Measurements from ENCODE around the gene GAB2. TPM values are rescaled to one million over a fixed set of nuclear protein-coding genes. Genes with fewer than 3 reads are reported as not detected.

GAB2 gene
- total and polyA plus RNA-seq, 2 of the 4 experiments (the other 2 are of a cell fraction), result 3.3 to 5.9 TPM

DNA sequence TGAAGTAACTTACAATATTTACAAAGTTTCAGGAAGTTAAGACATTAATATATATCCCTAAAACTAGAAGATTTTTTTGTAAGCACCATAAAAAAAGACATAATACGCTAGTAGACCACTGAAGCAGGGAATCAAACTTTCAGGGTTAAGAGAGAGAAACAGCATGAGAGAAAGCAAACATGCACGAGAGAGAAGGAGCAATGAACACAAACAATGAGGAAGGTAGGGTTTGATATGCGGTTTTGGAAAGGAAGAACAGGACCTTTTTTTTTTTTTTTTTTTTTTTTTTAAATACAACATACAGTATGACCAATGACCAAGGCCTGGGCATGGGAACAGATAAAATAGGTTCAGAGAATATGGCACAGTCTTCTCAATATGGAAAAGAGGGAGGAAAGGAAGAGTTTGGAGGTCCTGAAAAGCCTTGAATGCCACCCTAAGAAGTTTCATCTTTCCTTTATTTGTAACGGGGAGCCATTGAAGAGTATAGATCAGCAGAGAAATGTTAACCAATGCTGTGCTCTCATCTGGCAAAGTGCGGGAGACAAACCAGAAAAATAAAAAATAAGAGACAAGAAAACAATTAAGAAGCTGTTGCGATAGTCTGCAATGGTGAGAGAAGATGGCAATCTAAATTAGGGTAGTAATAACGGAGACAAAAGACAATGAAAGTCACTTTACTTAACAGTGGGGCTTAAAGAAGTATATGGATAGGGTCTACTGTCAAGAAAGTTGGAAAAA, 127.9 kb downstream of the GAB2 start:
- H3K9me3 ChIP-seq (ENCODE audit: control insufficient read depth, insufficient read depth, low read length), result no peaks in the 10 kb centered on the region
- H3K4me3 ChIP-seq (ENCODE audit: insufficient read depth, low read depth, low read length), result no peak overlapping the region
- ChIA-PET POLR2A (ENCODE audit: unreplicated experiment) (no interaction called here), CTCF (interaction anchor here (0.5 kb wide), 1 partner anchor 21 kb away, joined by 3 read pairs; no protein-coding TSS in a partner anchor)
- H3K56ac ChIP-seq (ENCODE audit: extremely low read depth, insufficient read depth, low read length), result no peak overlapping the region
- H3K4ac ChIP-seq (ENCODE audit: low read depth, low read length), result no peak overlapping the region
- DNase-seq (no peak), ATAC-seq (ENCODE audit: low read depth) (no peak)
- no peak overlapping the region for H4K91ac ChIP-seq (ENCODE audit: insufficient read depth, low read depth, low read length)
- in situ Hi-C loops (cut with MboI; ENCODE audit: low sequenced_read_pairs), result no loop called here
- H3K27ac ChIP-seq (ENCODE audit: insufficient read depth, low read length), result no peak overlapping the region
- H3K27me3 ChIP-seq (ENCODE audit: control insufficient read depth, insufficient read depth, low read length), result no peaks in the 10 kb centered on the region
- no peak overlapping the region for H4K8ac ChIP-seq (ENCODE audit: low read depth in 2 of 2, low read length in 2 of 2)
- H3K23ac ChIP-seq (ENCODE audit: low read depth, low read length), result no peak overlapping the region
- dilution Hi-C loops (cut with HindIII; ENCODE audit: low sequenced_read_pairs, unreplicated experiment), result no loop called here
- H2BK5ac ChIP-seq (ENCODE audit: low read depth, low read length, poor library complexity, severe bottlenecking), result no peak overlapping the region
- H3K9ac ChIP-seq (ENCODE audit: low read depth, low read length), result no peak overlapping the region
- TF ChIP-seq MXI1 (IDR thresholded peaks at IDR 0.05; ENCODE audit: borderline replicate concordance, low read depth, low read length), result no peak
- no peak for TF ChIP-seq MAFK (IDR thresholded peaks at IDR 0.05; ENCODE audit: low read depth, low read length)
- no peak for TF ChIP-seq MAZ (IDR thresholded peaks at IDR 0.05; ENCODE audit: borderline replicate concordance, low read depth, low read length)
- TF ChIP-seq, protein P1, sequence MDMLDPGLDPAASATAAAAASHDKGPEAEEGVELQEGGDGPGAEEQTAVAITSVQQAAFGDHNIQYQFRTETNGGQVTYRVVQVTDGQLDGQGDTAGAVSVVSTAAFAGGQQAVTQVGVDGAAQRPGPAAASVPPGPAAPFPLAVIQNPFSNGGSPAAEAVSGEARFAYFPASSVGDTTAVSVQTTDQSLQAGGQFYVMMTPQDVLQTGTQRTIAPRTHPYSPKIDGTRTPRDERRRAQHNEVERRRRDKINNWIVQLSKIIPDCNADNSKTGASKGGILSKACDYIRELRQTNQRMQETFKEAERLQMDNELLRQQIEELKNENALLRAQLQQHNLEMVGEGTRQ (IDR thresholded peaks at IDR 0.05; ENCODE audit: low read depth, low read length), result no peak
- TF ChIP-seq BHLHE40 (IDR thresholded peaks at IDR 0.05; ENCODE audit: low read depth, low read length), result no peak
- TF ChIP-seq, protein P2, sequence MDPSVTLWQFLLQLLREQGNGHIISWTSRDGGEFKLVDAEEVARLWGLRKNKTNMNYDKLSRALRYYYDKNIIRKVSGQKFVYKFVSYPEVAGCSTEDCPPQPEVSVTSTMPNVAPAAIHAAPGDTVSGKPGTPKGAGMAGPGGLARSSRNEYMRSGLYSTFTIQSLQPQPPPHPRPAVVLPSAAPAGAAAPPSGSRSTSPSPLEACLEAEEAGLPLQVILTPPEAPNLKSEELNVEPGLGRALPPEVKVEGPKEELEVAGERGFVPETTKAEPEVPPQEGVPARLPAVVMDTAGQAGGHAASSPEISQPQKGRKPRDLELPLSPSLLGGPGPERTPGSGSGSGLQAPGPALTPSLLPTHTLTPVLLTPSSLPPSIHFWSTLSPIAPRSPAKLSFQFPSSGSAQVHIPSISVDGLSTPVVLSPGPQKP (IDR thresholded peaks at IDR 0.05; ENCODE audit: borderline replicate concordance, low read depth, low read length), result no peak
- TF ChIP-seq SMC3 (IDR thresholded peaks at IDR 0.05; ENCODE audit: low read depth, low read length), result no peak
- no peaks in the 10 kb centered on the region for H4K20me1 ChIP-seq (ENCODE audit: insufficient read depth, low read length)
- no peak overlapping the region for H2AFZ ChIP-seq (replicated peaks; ENCODE audit: low read length, poor library complexity)
- H3K14ac ChIP-seq (replicated peaks; ENCODE audit: low read depth, low read length), result no peak overlapping the region
- no TSS peak for BruUV-seq (replicated peaks)
- no peak overlapping the region for H2AK9ac ChIP-seq (replicated peaks; ENCODE audit: low read depth, low read length, poor library complexity)
- no peaks in the 10 kb centered on the region for H3K36me3 ChIP-seq (ENCODE audit: control insufficient read depth, insufficient read depth, low read length)
- H4K5ac ChIP-seq (ENCODE audit: low read depth, low read length), result no peak overlapping the region
- no peak overlapping the region for H2AK5ac ChIP-seq (ENCODE audit: low read depth, low read length)
- no peak overlapping the region for H2BK120ac ChIP-seq (ENCODE audit: low read depth, low read length)
- intact Hi-C loops (cut with micrococcal nuclease), result no loop called here
- no peaks in the 10 kb centered on the region for H3K9me1 ChIP-seq (ENCODE audit: insufficient read depth, low read length)
- H2BK20ac ChIP-seq (ENCODE audit: low read depth, low read length), result no peak overlapping the region
- no peak overlapping the region for H2BK15ac ChIP-seq (ENCODE audit: low read depth, low read length)
- no peak overlapping the region for H3K18ac ChIP-seq (ENCODE audit: low read depth, low read length)
- no CpG with 5 or more reads among the region's 7 CpGs for WGBS, 2 experiments (ENCODE audit: extremely low coverage in 2 of 2, insufficient read length in 1 of 2)
- H3K4me1 ChIP-seq (ENCODE audit: control insufficient read depth, insufficient read depth, low read length), result no peaks in the 10 kb centered on the region; the same call in 1 of the 2 replicates
- H3K79me1 ChIP-seq (ENCODE audit: low read depth in 1 of 2, low read length in 2 of 2), result peaks cover 7 to 17% of the 10 kb centered on the region in 2 experiments
- H3K4me2 ChIP-seq (ENCODE audit: low read depth, low read length), result no peak overlapping the region

Data from IMR-90 (cell line).